Effector memory CD4-positive, alpha-beta T cell (primary cell): ENCODE data around the gene ACSL3.

Source experiments
- DNase-seq, 3 donors: peaks; one replicate each; pipeline ENCODE4 v3.0.0-alpha.2; 2020
- H3K27ac ChIP-seq: 2 replicates; pipeline ENCODE4 v1.7.0; 2013; ENCODE audit warnings: mild to moderate bottlenecking, low read length, moderate library complexity; ENCODE audit not compliant: insufficient read depth, poor library complexity, severe bottlenecking
- H3K27me3 ChIP-seq: replicated peaks from 2 replicates; pipeline ENCODE4 v1.7.0; 2013; ENCODE audit warnings: mild to moderate bottlenecking, low read length; ENCODE audit not compliant: insufficient read depth, control insufficient read depth, poor library complexity, severe bottlenecking
- H3K36me3 ChIP-seq: 2 replicates; pipeline ENCODE4 v1.7.0; 2013; ENCODE audit warnings: mild to moderate bottlenecking, low read length, moderate library complexity; ENCODE audit not compliant: control insufficient read depth, insufficient read depth
- H3K4me1 ChIP-seq: 2 replicates; pipeline ENCODE4 v1.7.0; 2013; ENCODE audit warnings: low read length, mild to moderate bottlenecking; ENCODE audit not compliant: control insufficient read depth, insufficient read depth, poor library complexity, severe bottlenecking
- H3K4me3 ChIP-seq: 2 replicates; pipeline ENCODE4 v1.7.0; 2013; ENCODE audit warnings: low read length, low read depth, mild to moderate bottlenecking; ENCODE audit not compliant: insufficient read depth, poor library complexity, severe bottlenecking
- H3K9me3 ChIP-seq: 2 replicates; pipeline ENCODE4 v1.7.0; 2013; ENCODE audit warnings: mild to moderate bottlenecking, low read length, moderate library complexity; ENCODE audit not compliant: control insufficient read depth

ACSL3 gene

DNA sequence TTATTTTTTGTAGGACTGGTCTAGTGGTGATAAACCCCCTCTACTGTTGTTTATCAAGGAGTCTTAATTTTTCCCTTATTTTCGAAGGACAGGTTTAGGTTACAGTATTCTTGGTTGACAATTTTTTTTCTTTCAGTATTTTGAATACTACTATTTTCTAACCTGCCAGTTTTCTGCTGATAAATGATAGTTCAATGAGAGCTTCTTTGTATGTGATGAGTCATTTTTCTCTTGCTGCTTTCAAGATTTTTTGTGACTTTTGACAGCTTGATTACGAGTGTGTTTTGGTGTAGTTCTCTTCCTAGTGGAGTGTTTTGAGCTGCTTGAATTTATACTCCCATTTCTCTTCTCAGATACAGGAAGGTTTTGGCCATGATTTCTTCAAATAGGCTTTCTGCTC is 77.5 kb downstream of the ACSL3 start:
- H3K27me3 ChIP-seq: no peaks in the 10 kb centered on the region
- H3K27ac ChIP-seq: no peak overlapping the region
- H3K9me3 ChIP-seq: no peaks in the 10 kb centered on the region
- no peak overlapping the region for H3K4me3 ChIP-seq
- DNase-seq: no peak
- peaks cover 10% of the 10 kb centered on the region for H3K36me3 ChIP-seq
- no peaks in the 10 kb centered on the region for H3K4me1 ChIP-seq

DNA sequence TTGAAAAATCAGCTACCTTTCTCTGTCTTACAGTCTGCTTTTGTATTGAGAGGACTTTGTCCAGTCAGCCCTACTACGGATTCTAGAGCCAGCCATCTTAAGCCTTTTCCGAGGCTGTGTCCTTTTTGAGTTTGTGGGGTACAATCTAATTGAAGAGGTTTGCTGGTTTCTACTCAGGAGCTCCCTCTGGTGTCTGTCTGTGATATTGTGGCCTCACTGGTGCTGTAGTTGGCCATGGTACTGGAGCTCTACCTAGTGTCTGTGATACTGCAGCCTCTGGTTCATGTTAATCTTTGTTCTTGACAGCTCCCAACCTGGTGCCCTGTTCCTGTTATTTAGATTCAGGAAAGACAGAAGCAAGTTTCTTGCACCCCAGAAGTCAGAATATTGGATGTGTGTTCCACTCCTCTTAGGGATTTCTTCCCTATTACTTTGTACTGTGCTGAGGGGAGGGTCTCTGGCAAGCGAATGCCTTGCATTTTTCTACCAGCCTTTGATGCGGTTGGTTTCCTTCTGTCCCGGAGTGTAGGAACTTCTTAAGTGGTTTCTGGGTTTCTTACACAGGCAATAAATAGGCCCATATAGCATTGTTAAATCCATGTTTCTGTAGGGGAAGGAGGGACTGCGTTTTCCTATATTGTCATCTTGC is 78.5 kb downstream of the ACSL3 start:
- H3K4me1 ChIP-seq: no peaks in the 10 kb centered on the region
- no peak overlapping the region for H3K27ac ChIP-seq
- no peak overlapping the region for H3K4me3 ChIP-seq
- no peaks in the 10 kb centered on the region for H3K9me3 ChIP-seq
- DNase-seq: peak in 2 of 3 donors; percentile 11 to 22
- H3K27me3 ChIP-seq: no peaks in the 10 kb centered on the region
- peaks cover 7% of the 10 kb centered on the region for H3K36me3 ChIP-seq

DNA sequence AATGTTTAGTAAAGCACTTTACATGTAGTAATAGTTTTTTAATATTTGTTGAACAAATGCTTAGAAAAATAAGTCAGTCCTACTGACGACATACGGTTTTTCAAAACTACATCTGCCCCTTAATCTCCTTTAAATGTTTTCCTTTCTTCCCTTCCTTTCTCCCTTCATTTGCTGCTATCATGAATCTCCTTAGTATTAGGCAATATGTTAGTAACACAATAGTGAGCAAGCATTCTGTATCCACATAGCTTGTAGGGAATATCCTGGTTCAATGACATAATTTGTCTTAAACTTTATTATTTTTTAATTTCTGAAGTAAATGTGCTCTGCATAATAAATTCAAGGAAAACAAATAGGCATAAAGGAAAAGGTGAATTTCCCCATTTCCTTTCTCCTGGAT is 79.1 kb downstream of the ACSL3 start:
- no peaks in the 10 kb centered on the region for H3K9me3 ChIP-seq
- no peak overlapping the region for H3K27ac ChIP-seq
- no peaks in the 10 kb centered on the region for H3K27me3 ChIP-seq
- peaks cover 7% of the 10 kb centered on the region for H3K36me3 ChIP-seq
- no peaks in the 10 kb centered on the region for H3K4me1 ChIP-seq
- no peak overlapping the region for H3K4me3 ChIP-seq
- no peak for DNase-seq

- Histone ChIP-seq H3K36me3 (peaks cover 4% of the 10 kb centered on the region), H3K4me3 (no peak overlapping the region), H3K4me1 (no peaks in the 10 kb centered on the region), H3K27me3 (no peaks in the 10 kb centered on the region), H3K9me3 (no peaks in the 10 kb centered on the region), H3K27ac (no peak overlapping the region)
- no peak for DNase-seq
Observed at GRCh38 chr2:222941510-222942032, 80.7 kb downstream of the ACSL3 start.

DNA sequence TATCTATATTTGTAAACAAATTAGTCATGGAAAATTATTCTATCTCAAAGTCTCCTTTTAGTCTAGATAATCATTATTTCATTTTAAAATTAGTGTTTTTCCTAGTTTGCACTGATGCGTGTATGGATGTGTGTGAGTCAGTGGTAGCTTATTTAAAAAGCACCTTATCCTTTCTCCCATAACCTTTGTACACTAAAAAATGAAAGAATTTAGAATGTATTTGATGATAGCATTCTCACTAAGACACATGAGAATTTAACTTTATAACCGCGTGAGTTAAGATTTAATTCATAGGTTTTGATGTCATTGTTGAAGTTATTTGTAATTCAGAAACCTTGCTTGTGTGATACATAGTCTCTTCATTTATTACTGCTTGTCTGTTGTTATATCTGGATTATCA is 81.7 kb downstream of the ACSL3 start:
- Histone ChIP-seq H3K4me1 (no peaks in the 10 kb centered on the region), H3K36me3 (no peaks in the 10 kb centered on the region), H3K9me3 (no peaks in the 10 kb centered on the region), H3K27me3 (no peaks in the 10 kb centered on the region), H3K27ac (no peak overlapping the region), H3K4me3 (no peak overlapping the region)
- no peak for DNase-seq

DNA sequence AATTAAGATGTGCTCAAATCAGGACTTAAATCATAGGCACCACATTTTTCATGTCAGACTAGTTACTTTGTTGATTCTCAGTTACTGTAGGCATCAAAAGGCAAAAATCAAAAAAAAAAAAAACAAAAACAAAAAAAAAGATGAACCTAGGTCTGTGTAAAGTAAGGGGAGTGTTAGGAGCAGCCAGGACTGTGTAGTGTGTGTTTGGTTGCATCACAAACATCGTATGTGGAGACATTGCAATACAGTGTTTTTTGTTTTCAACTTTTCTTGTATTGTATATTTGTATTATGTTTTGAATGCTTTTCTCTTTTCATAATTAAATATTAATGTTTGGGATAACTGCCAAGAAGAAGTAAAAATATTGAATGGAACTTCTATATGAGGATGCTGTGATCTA is 82.1 kb downstream of the ACSL3 start:
- Histone ChIP-seq H3K27me3 (no peaks in the 10 kb centered on the region), H3K36me3 (no peaks in the 10 kb centered on the region), H3K4me1 (no peaks in the 10 kb centered on the region), H3K9me3 (no peaks in the 10 kb centered on the region), H3K27ac (no peak overlapping the region), H3K4me3 (no peak overlapping the region)
- DNase-seq: no peak

DNA sequence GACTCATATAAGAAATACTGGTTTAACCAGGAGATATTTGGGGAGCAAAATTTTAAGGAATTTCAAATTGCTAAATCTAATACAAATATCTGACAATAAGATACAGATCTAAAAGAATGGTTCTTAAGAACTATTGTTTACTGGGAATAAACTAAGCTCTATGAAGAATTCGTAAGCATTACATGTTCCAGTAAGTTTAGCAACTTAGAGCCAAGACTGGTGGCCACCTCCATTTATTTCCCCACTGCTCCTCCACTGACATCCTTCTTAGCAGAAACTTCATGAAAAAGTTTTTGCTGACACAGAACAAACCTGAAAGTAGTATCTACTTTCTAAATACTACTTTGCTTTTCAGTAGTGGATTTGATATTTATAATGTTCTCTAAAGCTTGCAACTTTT is 83.0 kb downstream of the ACSL3 start:
- no peak overlapping the region for H3K4me3 ChIP-seq
- no peaks in the 10 kb centered on the region for H3K27me3 ChIP-seq
- H3K36me3 ChIP-seq: no peaks in the 10 kb centered on the region
- no peaks in the 10 kb centered on the region for H3K9me3 ChIP-seq
- no peaks in the 10 kb centered on the region for H3K4me1 ChIP-seq
- H3K27ac ChIP-seq: no peak overlapping the region
- no peak for DNase-seq

- no peaks in the 10 kb centered on the region for H3K4me1 ChIP-seq
- no peaks in the 10 kb centered on the region for H3K27me3 ChIP-seq
- H3K27ac ChIP-seq: no peak overlapping the region
- DNase-seq: no peak
- H3K36me3 ChIP-seq: no peaks in the 10 kb centered on the region
- no peak overlapping the region for H3K4me3 ChIP-seq
- H3K9me3 ChIP-seq: no peaks in the 10 kb centered on the region
Observed at GRCh38 chr2:222944552-222944951, 83.7 kb downstream of the ACSL3 start.

DNA sequence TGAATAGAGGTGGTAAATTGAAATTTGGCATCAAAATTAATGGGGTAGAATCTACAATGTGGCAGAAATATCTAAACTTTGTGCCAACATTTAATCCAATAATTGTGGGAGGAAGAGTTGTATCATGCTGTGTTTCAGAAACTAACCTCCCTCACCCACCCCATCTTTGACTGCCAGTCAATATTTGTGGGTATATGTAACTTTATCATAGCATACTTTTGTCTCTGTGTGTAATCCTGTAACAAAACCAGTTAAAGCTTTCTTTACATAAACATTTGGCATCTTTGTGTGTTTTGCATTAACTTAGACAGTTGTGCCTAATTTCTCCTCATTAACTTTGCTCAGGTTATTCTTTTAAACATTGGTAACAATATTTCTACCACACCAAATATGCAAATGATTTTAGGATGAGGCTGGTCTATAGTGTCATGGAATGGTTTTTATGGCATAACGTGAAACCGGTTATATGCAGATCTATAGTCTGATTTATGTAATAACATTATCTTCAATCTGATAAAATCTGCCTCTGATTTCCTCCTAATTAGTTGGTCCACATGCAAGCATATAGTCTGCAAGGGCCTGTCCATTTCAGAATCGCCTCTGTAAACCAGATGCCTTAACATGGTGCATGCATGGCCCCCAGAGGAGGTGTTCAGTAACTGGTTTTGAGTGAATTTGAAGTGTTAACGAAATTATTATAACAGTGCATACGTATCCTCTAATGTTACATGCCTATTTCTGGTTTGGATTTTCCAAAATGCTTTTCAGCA is 84.3 kb downstream of the ACSL3 start:
- Histone ChIP-seq H3K4me1 (no peaks in the 10 kb centered on the region), H3K36me3 (no peaks in the 10 kb centered on the region), H3K27me3 (no peaks in the 10 kb centered on the region), H3K4me3 (no peak overlapping the region), H3K27ac (no peak overlapping the region), H3K9me3 (no peaks in the 10 kb centered on the region)
- DNase-seq: no peak

DNA sequence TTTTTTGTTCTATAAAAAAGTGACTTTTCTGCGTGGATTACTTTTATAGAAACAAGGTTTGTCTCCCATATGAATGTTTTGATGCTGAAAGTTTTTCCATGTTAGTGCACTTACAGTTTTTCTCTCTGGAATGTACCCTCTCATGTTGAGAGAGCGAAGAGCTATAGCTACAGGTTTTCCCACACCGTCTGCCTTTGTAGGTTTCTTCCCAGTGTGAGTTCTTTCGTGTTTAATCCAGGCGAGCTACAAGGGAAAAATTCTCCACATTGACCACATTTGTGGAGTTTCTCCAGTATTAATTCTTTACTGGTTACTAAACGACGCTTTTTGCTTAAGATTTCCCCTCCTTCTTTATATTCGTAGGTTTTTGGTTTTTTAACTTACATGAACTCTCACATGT is 85.1 kb downstream of the ACSL3 start:
- DNase-seq: no peak
- Histone ChIP-seq H3K4me3 (no peak overlapping the region), H3K9me3 (no peaks in the 10 kb centered on the region), H3K27me3 (no peaks in the 10 kb centered on the region), H3K4me1 (no peaks in the 10 kb centered on the region), H3K36me3 (no peaks in the 10 kb centered on the region), H3K27ac (no peak overlapping the region)
